Epidermal melanocyte (primary cell): Measurements from ENCODE around the gene RNF111.
"Not testable (repeated sequence)": the region's sequence is repeated elsewhere in the genome, so short reads cannot be mapped to it uniquely, and the experiment has no call there.

ENCODE experiments used
- DNase-seq: peaks from one replicate; pipeline ENCODE4 v3.0.0; 2011; ENCODE audit warnings: low spot score; ENCODE audit not compliant: insufficient read length

Gene RNF111

GRCh38 chr15:58999694-59000093, 12.2 kb downstream of the RNF111 start:
- no peak for DNase-seq

- not testable (repeated sequence) for DNase-seq
Measured at GRCh38 chr15:59000251-59000650, 12.8 kb downstream of the RNF111 start.

GRCh38 chr15:59001946-59002345, 14.5 kb downstream of the RNF111 start:
- no peak for DNase-seq

- no peak for DNase-seq
Measured at GRCh38 chr15:59002418-59002859, 15.0 kb downstream of the RNF111 start.

GRCh38 chr15:59005579-59005978, 18.1 kb downstream of the RNF111 start:
- no peak for DNase-seq

- no peak for DNase-seq
Measured at GRCh38 chr15:59008086-59008485, 20.6 kb downstream of the RNF111 start.

GRCh38 chr15:59011262-59011952, 23.9 kb downstream of the RNF111 start:
- no peak for DNase-seq

- no peak for DNase-seq
Measured at GRCh38 chr15:59013246-59013873, 25.9 kb downstream of the RNF111 start.

GRCh38 chr15:59014068-59014467, 26.6 kb downstream of the RNF111 start:
- DNase-seq, result no peak

GRCh38 chr15:59017449-59017848, 30.0 kb downstream of the RNF111 start:
- no peak for DNase-seq

GRCh38 chr15:59018833-59019232, 31.4 kb downstream of the RNF111 start:
- no peak for DNase-seq

- DNase-seq, result no peak
Measured at GRCh38 chr15:59020322-59020721, 32.9 kb downstream of the RNF111 start.

- no peak for DNase-seq
Measured at GRCh38 chr15:59022188-59022587, 34.7 kb downstream of the RNF111 start.

GRCh38 chr15:59026207-59026606, 38.7 kb downstream of the RNF111 start:
- no peak for DNase-seq

GRCh38 chr15:59028387-59028955, 41.0 kb downstream of the RNF111 start:
- no peak for DNase-seq

GRCh38 chr15:59029554-59029953, 42.1 kb downstream of the RNF111 start:
- DNase-seq, result no peak

- DNase-seq, result no peak
Measured at GRCh38 chr15:59035201-59035600, 47.7 kb downstream of the RNF111 start.

GRCh38 chr15:59039225-59039624, 51.8 kb downstream of the RNF111 start:
- DNase-seq, result no peak

- DNase-seq, result no peak
Measured at GRCh38 chr15:59042041-59042440, 54.6 kb downstream of the RNF111 start.

- DNase-seq, result no peak
Measured at GRCh38 chr15:59048897-59049296, 61.4 kb downstream of the RNF111 start.

- no peak for DNase-seq
Measured at GRCh38 chr15:59051873-59052861, 64.7 kb downstream of the RNF111 start.
